Subcutaneous abdominal adipose tissue (tissue), 5 donors: ENCODE data around the gene MYO1A.

Source experiments
- H3K27ac ChIP-seq: one replicate; pipeline ENCODE4 v1.7.0; 2013; ENCODE audit warnings: low read depth, mild to moderate bottlenecking, inconsistent platforms, low read length, moderate library complexity
- H3K27me3 ChIP-seq, 5 donors: one replicate each; pipeline ENCODE4 v1.7.0; 2013; ENCODE audit warnings: low read length in 5 of 5, inconsistent platforms in 1 of 5; ENCODE audit not compliant: control insufficient read depth in 5 of 5, insufficient read depth in 4 of 5
- H3K36me3 ChIP-seq, 5 donors: one replicate each; pipeline ENCODE4 v1.7.0; 2013; ENCODE audit warnings: low read length in 5 of 5; ENCODE audit not compliant: control insufficient read depth in 5 of 5, insufficient read depth in 5 of 5
- H3K4me1 ChIP-seq, 5 donors: one replicate each; pipeline ENCODE4 v1.7.0; 2013; ENCODE audit warnings: low read length in 5 of 5, mild to moderate bottlenecking in 3 of 5, moderate library complexity in 1 of 5; ENCODE audit not compliant: control insufficient read depth in 5 of 5, insufficient read depth in 5 of 5
- H3K4me3 ChIP-seq, 5 donors: one replicate each; pipeline ENCODE4 v1.7.0; 2013; ENCODE audit warnings: low read length in 5 of 5, low read depth in 1 of 5
- H3K9ac ChIP-seq, 5 donors: one replicate each; pipeline ENCODE4 v1.7.0; 2013; ENCODE audit warnings: low read length in 5 of 5, mild to moderate bottlenecking in 4 of 5, moderate library complexity in 3 of 5
- H3K9me3 ChIP-seq, 5 donors: one replicate each; pipeline ENCODE4 v1.7.0; 2013; ENCODE audit warnings: low read length in 5 of 5; ENCODE audit not compliant: control insufficient read depth in 5 of 5
- donor health status: healthy.
- donor health status: healthy.
- donor health status: healthy.
- donor health status: healthy.
- donor health status: healthy.

The MYO1A gene

DNA sequence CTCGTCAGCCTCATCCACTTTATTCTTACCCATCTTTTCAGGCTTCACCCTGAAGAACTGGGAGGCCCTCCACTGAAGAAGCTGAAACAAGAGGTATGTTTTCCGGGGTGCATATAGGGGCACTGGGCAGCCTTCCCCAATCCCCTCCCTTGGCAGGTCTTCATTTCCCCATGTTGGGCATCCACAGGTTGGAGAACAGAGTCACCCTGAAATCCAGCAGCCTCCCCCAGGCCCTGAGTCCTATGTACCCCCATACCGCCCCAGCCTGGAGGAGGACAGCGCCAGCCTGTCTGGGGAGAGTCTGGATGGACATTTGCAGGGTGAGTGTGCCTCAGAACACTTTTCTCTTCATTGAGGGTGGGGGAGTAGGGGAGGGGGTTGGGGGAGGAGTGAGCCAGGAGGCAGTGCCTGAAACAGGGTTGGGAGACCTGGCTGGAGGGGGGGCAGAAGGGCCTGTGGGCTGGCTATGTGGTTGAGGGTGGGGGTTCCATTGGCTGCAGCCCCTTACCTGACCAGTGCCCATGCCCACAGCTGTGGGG is 43.0 kb upstream of the MYO1A start:
- peaks cover 7 to 68% (median 65%) of the 10 kb centered on the region in 5 donors for H3K36me3 ChIP-seq
- no peaks in the 10 kb centered on the region for H3K9me3 ChIP-seq
- H3K9ac ChIP-seq = no peak overlapping the region
- no peaks in the 10 kb centered on the region for H3K27me3 ChIP-seq
- no peak overlapping the region for H3K27ac ChIP-seq
- H3K4me3 ChIP-seq = no peak overlapping the region
- peaks cover 5 to 53% (median 36%) of the 10 kb centered on the region in 5 donors for H3K4me1 ChIP-seq

DNA sequence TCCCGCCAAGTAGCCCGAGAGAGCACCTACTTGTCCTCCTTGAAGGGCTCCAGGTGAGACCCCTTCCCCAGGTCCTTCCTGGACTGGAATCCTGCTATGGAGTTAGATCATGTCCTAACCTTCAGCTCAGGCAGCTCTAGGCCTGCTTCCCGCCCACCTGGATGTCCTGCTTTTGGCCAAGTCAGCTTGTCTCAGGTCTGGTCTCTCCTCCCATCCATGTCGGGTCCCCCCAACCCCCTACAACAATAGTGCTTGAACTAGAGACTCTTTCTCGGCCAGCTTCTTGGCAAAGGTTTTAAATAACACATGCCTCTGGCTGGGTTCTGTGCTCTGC is 42.6 kb upstream of the MYO1A start:
- Histone ChIP-seq H3K36me3 (peaks cover 4 to 64% (median 60%) of the 10 kb centered on the region in 5 donors), H3K27ac (no peak overlapping the region), H3K27me3 (no peaks in the 10 kb centered on the region), H3K4me1 (peaks cover 5 to 56% (median 37%) of the 10 kb centered on the region in 5 donors), H3K9ac (no peak overlapping the region), H3K9me3 (no peaks in the 10 kb centered on the region), H3K4me3 (no peak overlapping the region)

DNA sequence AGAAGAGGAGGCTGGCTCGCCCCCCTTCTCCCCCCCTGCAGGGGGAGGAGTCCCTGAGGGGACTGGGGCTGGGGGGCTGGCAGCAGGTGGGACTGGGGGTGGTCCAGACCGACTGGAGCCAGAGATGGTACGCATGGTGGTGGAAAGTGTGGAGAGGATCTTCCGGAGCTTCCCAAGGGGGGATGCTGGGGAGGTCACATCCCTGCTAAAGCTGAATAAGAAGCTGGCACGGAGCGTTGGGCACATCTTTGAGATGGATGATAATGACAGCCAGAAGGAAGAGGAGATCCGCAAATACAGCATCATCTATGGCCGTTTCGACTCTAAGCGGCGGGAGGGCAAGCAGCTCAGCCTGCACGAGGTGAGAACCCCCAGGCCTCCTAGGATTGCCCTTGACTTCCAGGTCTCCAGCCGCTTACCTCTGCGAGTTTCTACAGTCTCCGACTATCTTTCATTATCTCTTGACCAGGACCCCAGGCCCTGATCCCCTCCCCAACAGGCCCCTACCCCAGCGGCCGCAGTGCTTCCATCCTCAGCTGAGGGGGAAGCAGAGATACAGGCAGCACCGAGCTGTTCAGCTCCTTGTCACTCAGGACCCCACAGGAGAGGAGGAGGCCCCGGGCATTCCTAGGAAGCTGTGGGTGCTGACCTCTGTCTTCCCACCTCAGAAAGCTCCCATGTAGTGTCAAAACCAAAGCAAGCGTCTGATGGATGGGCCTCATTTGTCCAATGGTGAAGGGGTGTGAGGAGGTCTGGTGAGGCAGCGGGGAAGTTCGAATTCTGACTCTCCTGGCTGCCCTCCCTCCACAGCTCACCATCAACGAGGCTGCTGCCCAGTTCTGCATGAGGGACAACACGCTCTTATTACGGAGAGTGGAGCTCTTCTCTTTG is 42.0 kb upstream of the MYO1A start:
- H3K4me3 ChIP-seq = no peak overlapping the region
- no peaks in the 10 kb centered on the region for H3K27me3 ChIP-seq
- H3K9ac ChIP-seq = no peak overlapping the region
- peaks cover 0 to 58% (median 54%) of the 10 kb centered on the region in 5 donors for H3K36me3 ChIP-seq
- peaks cover 5 to 57% (median 37%) of the 10 kb centered on the region in 5 donors for H3K4me1 ChIP-seq
- H3K9me3 ChIP-seq = no peaks in the 10 kb centered on the region
- H3K27ac ChIP-seq = no peak overlapping the region

DNA sequence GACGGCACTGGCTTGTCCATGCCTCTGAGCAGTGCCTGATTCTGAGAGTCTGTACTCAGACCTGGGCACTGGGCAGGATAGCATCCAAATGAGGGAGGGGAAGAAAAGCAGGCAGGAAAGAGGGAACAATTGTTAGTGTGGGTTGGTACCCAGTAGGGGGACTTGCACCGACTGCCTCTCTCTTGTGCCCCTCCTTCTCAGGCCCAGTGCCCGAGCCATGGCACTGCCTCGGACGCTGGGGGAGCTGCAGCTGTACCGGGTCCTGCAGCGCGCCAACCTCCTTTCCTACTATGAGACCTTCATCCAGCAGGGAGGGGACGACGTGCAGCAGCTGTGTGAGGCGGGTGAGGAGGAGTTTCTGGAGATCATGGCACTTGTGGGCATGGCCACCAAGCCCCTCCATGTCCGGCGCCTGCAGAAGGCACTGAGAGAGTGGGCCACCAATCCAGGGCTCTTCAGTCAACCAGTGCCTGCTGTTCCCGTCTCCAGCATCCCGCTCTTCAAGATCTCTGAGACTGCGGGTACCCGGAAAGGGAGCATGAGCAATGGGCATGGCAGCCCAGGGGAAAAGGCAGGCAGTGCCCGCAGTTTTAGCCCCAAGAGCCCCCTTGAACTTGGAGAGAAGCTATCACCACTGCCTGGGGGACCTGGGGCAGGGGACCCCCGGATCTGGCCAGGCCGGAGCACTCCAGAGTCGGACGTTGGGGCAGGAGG is 41.2 kb upstream of the MYO1A start:
- Histone ChIP-seq H3K4me3 (peak overlapping the region; percentile 1 to 86 (median 64)), H3K27ac (peak overlapping the region; percentile 41), H3K4me1 (peaks cover 6 to 65% (median 42%) of the 10 kb centered on the region in 5 donors), H3K9me3 (no peaks in the 10 kb centered on the region), H3K36me3 (peaks cover 0 to 50% (median 46%) of the 10 kb centered on the region in 5 donors), H3K27me3 (no peaks in the 10 kb centered on the region), H3K9ac (peak overlapping the region in 1 of 5 donors; percentile 69)

DNA sequence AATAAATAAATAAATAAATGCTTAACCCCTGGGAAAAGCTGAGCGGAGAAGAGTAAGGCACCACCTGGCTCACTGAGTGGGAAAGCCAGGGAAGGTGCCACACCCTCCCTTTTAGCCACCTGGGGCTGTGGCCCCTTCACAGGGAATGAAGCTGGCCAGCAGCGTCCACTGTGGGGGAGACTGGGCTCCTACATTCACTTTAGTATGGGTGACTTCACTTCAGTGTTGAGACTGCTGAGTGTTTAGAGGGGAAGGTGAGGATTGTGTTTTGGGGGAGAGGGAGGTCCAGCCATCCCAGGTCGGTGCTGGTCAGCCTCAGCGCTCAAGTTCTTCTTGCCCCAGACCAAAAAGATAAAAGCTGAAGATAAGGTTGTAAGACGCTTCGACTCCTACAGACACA is 40.6 kb upstream of the MYO1A start:
- H3K36me3 ChIP-seq = peaks cover 0 to 44% (median 40%) of the 10 kb centered on the region in 5 donors
- peak overlapping the region in 3 of 5 donors; percentile 55 to 75 (median 69) for H3K9ac ChIP-seq
- peak overlapping the region; percentile 1 to 86 (median 64) for H3K4me3 ChIP-seq
- H3K27ac ChIP-seq = peak overlapping the region; percentile 41
- H3K9me3 ChIP-seq = no peaks in the 10 kb centered on the region
- no peaks in the 10 kb centered on the region for H3K27me3 ChIP-seq
- peaks cover 8 to 71% (median 48%) of the 10 kb centered on the region in 5 donors for H3K4me1 ChIP-seq

DNA sequence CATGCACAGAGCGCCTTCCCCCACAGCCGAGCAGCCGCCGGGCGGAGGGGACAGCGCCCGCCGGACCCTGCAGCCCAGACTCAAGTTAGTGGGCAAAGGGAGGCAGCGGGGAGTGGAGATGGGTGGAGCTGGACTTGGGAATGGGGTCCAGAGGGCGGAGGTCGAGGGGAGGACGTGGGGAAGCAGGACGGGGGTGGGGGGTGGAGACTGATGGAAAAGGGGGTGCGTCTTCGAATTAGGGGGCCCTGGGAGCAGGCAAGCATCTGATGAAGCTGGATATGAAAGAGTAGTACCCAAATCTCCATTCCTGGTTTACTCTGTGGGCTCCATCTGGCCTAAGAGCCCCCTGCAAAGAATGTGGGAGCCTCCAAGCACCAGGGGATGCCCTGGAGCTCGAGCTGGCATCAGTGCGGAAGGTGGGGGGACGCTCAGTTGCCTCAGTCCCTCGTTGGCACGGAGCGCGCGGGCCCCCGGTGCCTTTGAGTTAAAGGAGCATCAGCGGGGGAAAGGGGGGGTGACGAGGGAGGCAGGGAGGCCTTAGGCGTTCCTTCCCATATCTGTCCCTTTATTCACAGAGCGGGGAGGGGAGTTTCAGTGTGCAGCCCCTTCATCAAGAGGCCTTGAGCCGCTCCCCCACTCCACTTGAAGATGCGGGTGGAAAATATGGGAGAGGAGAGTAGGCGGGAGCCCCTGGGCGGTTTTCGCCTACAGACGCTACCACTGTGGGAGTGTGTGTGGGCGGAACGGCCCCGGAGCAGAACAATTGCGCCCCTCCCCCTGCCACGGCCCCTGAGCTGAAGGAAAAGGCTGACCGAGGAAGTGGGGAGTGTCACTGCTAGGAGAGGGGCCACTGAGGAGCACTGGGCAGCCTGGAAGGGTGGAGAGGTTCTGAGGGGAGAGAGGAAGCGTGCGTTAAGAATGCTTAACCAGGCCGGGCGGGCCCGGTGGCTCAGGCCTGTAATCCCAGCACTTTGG is 39.6 kb upstream of the MYO1A start:
- H3K27me3 ChIP-seq = no peaks in the 10 kb centered on the region
- H3K36me3 ChIP-seq = peaks cover 0 to 35% (median 31%) of the 10 kb centered on the region in 5 donors
- H3K4me3 ChIP-seq = peak overlapping the region; percentile 80 to 86 (median 83)
- H3K9ac ChIP-seq = peak overlapping the region in 4 of 5 donors; percentile 66 to 81 (median 74)
- H3K9me3 ChIP-seq = no peaks in the 10 kb centered on the region
- H3K4me1 ChIP-seq = peaks cover 8 to 73% (median 52%) of the 10 kb centered on the region in 5 donors
- peak overlapping the region; percentile 80 for H3K27ac ChIP-seq

DNA sequence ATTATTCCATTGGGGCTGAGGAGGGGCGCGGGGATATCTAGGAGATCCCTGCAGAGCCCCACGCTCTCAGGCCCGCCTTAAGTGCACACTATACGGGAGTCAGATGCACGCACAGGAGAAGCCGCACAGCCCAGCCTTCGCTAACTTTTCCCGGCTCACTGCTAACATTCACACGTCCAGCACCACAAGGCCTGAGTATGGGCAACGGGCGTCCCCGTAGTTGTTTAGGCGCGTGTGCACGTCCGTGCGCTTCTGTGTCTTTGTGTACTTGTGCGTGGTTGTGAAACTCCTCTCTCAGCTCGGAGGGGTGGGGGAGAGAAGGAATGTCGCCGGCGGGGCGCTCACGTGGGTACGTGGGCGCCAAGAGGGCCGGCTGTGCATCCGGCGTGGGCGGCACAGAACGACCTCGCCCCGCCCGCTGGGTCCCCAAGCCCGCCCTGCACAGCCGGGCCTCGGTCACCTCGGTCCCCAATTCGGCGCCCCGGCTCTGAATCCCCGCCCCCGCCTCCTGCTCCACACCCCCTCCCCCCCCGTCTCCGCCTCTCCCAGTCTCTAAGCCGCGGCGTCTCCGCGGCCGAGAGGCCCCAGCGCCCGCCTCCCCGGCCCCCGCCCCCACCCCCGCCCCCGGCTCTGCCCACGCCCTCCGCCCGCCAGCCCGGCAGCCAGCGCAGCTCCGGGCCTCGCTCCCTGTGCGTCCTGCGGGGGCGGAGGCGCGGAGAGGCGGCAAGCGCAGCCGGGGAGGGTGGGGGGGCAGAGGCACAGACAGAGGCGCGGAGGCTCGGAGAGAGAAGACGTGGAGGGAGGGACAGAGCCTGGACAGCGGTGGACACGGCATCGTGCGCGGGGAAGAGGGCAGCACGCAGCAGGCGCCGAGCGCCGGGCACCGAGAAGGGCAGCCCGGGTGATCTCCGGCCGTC is 38.7 kb upstream of the MYO1A start, which contains the start of gene NAB2:
Gene NAB2, plus strand, starts transcription at position 761 of the 917 bp plus-strand sequence. CDS start 158 bp downstream, outside the sequence.
- peak within 1 kb of the TSS; percentile 80 to 86 (median 83) for H3K4me3 ChIP-seq

DNA sequence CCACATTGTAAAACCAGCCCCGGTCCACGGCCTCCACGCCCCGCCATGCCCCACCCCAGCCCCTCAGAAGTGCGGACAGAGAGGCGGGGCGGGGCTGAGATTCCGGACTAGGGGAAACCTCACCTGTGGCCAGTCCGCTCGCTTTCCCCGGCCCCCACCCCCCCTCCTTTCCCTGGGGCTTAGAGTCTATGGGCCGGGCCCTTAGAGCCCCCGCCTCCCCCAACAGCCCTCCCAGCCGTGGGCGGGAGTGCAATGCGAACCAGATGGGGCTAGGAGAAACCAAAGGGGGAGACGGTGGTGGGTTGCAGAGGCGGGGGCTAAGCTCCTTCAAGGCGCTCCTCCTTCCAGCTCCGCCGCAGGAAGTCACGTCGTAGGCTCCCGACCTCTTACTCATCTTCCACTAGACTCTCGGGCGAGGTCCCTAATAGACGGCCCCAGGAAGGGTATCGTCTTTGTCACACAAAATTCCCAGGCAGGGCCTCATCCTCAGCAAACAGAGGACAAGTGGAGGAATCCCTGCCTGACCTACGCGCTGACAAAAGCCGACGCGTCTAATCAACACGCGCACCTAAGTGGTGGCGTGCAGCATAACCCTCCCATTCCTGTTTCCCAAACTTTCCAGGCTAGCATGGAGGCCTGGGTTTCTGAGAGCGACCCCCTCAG is 37.9 kb upstream of the MYO1A start:
- Histone ChIP-seq H3K4me3 (peak overlapping the region; percentile 59 to 78 (median 74)), H3K27ac (peak overlapping the region; percentile 99), H3K9me3 (no peaks in the 10 kb centered on the region), H3K27me3 (no peaks in the 10 kb centered on the region), H3K9ac (peak overlapping the region; percentile 65 to 88 (median 76)), H3K36me3 (peaks cover 0 to 21% (median 17%) of the 10 kb centered on the region in 5 donors), H3K4me1 (peaks cover 8 to 59% (median 48%) of the 10 kb centered on the region in 5 donors)

More for the DNA sequence above, 38.7 kb upstream of the MYO1A start, which contains the start of gene NAB2:
- Histone ChIP-seq H3K27me3 (no peaks in the 10 kb centered on the region), H3K9me3 (no peaks in the 10 kb centered on the region), H3K36me3 (peaks cover 0 to 28% (median 24%) of the 10 kb centered on the region in 5 donors), H3K27ac (peak within 1 kb of the TSS; percentile 99), H3K9ac (peak within 1 kb of the TSS; percentile 65 to 88 (median 76)), H3K4me1 (peaks cover 8 to 66% (median 52%) of the 10 kb centered on the region in 5 donors)
